ENCODE results near the gene PHKG1.

DNA sequence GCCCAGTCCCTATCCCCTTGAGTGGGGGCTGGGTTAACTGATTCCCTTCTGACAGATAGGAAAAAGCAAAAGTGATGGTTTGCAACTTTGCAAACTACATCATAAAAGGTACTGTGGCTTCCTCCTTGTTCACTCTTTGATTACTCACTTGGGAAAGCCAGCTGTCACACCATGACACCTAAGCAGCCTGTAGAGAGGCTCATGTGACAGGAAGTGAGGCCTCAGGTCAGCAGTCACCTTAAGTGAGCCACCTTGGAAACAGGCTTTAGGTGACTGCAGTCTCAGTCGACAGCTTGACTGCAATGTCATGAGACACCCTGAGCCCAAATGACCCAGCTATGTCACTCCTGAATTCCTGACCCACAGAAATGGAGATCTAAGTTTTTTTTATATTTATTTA is 17.9 kb upstream of the PHKG1 start:
- TF ChIP-seq SPI1 (IDR thresholded peaks at IDR 0.05; ENCODE audit: borderline replicate concordance, low read depth) (no peak), POLR2AphosphoS5 (IDR thresholded peaks at IDR 0.05; ENCODE audit: low read depth) (no peak), GABPA (IDR thresholded peaks at IDR 0.05; ENCODE audit: low read depth) (no peak)
- TF ChIP-seq, protein P1, sequence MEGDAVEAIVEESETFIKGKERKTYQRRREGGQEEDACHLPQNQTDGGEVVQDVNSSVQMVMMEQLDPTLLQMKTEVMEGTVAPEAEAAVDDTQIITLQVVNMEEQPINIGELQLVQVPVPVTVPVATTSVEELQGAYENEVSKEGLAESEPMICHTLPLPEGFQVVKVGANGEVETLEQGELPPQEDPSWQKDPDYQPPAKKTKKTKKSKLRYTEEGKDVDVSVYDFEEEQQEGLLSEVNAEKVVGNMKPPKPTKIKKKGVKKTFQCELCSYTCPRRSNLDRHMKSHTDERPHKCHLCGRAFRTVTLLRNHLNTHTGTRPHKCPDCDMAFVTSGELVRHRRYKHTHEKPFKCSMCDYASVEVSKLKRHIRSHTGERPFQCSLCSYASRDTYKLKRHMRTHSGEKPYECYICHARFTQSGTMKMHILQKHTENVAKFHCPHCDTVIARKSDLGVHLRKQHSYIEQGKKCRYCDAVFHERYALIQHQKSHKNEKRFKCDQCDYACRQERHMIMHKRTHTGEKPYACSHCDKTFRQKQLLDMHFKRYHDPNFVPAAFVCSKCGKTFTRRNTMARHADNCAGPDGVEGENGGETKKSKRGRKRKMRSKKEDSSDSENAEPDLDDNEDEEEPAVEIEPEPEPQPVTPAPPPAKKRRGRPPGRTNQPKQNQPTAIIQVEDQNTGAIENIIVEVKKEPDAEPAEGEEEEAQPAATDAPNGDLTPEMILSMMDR (IDR thresholded peaks at IDR 0.05; ENCODE audit: insufficient read depth, low read length): no peak
- TF ChIP-seq, protein P2, sequence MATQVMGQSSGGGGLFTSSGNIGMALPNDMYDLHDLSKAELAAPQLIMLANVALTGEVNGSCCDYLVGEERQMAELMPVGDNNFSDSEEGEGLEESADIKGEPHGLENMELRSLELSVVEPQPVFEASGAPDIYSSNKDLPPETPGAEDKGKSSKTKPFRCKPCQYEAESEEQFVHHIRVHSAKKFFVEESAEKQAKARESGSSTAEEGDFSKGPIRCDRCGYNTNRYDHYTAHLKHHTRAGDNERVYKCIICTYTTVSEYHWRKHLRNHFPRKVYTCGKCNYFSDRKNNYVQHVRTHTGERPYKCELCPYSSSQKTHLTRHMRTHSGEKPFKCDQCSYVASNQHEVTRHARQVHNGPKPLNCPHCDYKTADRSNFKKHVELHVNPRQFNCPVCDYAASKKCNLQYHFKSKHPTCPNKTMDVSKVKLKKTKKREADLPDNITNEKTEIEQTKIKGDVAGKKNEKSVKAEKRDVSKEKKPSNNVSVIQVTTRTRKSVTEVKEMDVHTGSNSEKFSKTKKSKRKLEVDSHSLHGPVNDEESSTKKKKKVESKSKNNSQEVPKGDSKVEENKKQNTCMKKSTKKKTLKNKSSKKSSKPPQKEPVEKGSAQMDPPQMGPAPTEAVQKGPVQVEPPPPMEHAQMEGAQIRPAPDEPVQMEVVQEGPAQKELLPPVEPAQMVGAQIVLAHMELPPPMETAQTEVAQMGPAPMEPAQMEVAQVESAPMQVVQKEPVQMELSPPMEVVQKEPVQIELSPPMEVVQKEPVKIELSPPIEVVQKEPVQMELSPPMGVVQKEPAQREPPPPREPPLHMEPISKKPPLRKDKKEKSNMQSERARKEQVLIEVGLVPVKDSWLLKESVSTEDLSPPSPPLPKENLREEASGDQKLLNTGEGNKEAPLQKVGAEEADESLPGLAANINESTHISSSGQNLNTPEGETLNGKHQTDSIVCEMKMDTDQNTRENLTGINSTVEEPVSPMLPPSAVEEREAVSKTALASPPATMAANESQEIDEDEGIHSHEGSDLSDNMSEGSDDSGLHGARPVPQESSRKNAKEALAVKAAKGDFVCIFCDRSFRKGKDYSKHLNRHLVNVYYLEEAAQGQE (IDR thresholded peaks at IDR 0.05; ENCODE audit: insufficient replicate concordance, low read depth): no peak
